WTC11 (cell line): ENCODE measurements around the gene PDC. TPM values are rescaled to one million over a fixed set of nuclear protein-coding genes. Genes with fewer than 3 reads are reported as not detected.
A peak's percentile ranks its signal among the peaks of the same experiment; 100 is the strongest.

ENCODE experiments used
- ATAC-seq: fragments of 200-7000 bp; cut with Tn5 transposase; 2 replicates; pipeline ENCODE4 v1.10.0; 2021; ENCODE audit warnings: mild to moderate bottlenecking, moderate library complexity
- CTCF ChIA-PET: fragments of 300-600 bp; sonication (Branson Sonifier 250); formaldehyde crosslinking; loops from one replicate; lab custom pipeline; 2021; ENCODE audit warnings: antibody characterized with exemption; lab: Charles Lee
- POLR2A ChIA-PET: fragments of 350-600 bp; sonication (Branson Sonifier 250); formaldehyde crosslinking; loops from one replicate; lab custom pipeline; 2021; ENCODE audit warnings: antibody characterized with exemption; lab: Charles Lee
- DNase-seq: peaks from one replicate; pipeline ENCODE4 v3.0.0; 2021; ENCODE audit warnings: low spot score
- H3K27ac Mint-ChIP-seq: 2 replicates; pipeline ENCODE4 v1.8.0; 2021; ENCODE audit warnings: mixed read lengths
- H3K27me3 Mint-ChIP-seq: 2 replicates; pipeline ENCODE4 v1.8.0; 2021; ENCODE audit warnings: low read depth, mild to moderate bottlenecking, moderate library complexity, mixed read lengths
- H3K36me3 Mint-ChIP-seq: 2 replicates; pipeline ENCODE4 v1.8.0; 2021; ENCODE audit warnings: mixed read lengths
- H3K4me1 Mint-ChIP-seq: 2 replicates; pipeline ENCODE4 v1.8.0; 2022; ENCODE audit warnings: mixed read lengths
- H3K4me3 Mint-ChIP-seq: 2 replicates; pipeline ENCODE4 v1.8.0; 2021; ENCODE audit warnings: mild to moderate bottlenecking, moderate library complexity, mixed read lengths
- H3K9me3 Mint-ChIP-seq: 2 replicates; pipeline ENCODE4 v1.8.0; 2021; ENCODE audit warnings: mixed read lengths
- AR ChIP-seq: fragments of 250-450 bp; sonication (Bioruptor Pico); IDR thresholded peaks from 2 replicates; pipeline ENCODE4 v1.9.0; 2021; ENCODE audit warnings: mild to moderate bottlenecking
- ATF2 ChIP-seq: sonication (generic); formaldehyde crosslinking; IDR thresholded peaks from 2 replicates; pipeline ENCODE4 v1.8.1; 2022; ENCODE audit warnings: low read depth, missing genetic modification reagents, borderline replicate concordance
- E2F4 ChIP-seq: sonication (generic); formaldehyde crosslinking; IDR thresholded peaks from 2 replicates; pipeline ENCODE4 v1.8.1; 2022; ENCODE audit warnings: low read depth, mild to moderate bottlenecking, moderate library complexity, missing genetic modification reagents, borderline replicate concordance
- GRHL2 ChIP-seq: fragments of 250-450 bp; sonication (Bioruptor Pico); IDR thresholded peaks from 2 replicates; pipeline ENCODE4 v1.8.0; 2022; ENCODE audit warnings: mild to moderate bottlenecking, moderate library complexity; ENCODE audit not compliant: insufficient replicate concordance, severe bottlenecking
- HMGA2 ChIP-seq: fragments of 250-450 bp; sonication (Bioruptor Pico); IDR thresholded peaks from 2 replicates; pipeline ENCODE4 v1.4.0; 2021; ENCODE audit warnings: mild to moderate bottlenecking, moderate library complexity
- MYBL2 ChIP-seq: sonication (generic); formaldehyde crosslinking; IDR thresholded peaks from 2 replicates; pipeline ENCODE4 v1.8.1; 2023; ENCODE audit warnings: mild to moderate bottlenecking, moderate library complexity, missing genetic modification reagents
- NFATC4 ChIP-seq: fragments of 250-450 bp; sonication (Bioruptor Pico); IDR thresholded peaks from 2 replicates; pipeline ENCODE4 v1.9.0; 2021; ENCODE audit warnings: mild to moderate bottlenecking
- NFYB ChIP-seq: sonication (generic); formaldehyde crosslinking; conservative IDR thresholded peaks from 2 replicates; pipeline ENCODE4 v1.8.0; 2022; ENCODE audit warnings: low read depth, missing genetic modification reagents
- SMAD3 ChIP-seq: sonication (generic); formaldehyde crosslinking; IDR thresholded peaks from 2 replicates; pipeline ENCODE4 v1.8.0; 2022; ENCODE audit warnings: missing genetic modification reagents, mild to moderate bottlenecking, borderline replicate concordance
- SP1 ChIP-seq: sonication (generic); formaldehyde crosslinking; conservative IDR thresholded peaks from 2 replicates; pipeline ENCODE4 v1.8.1; 2022; ENCODE audit warnings: missing genetic modification reagents
- TEAD1 ChIP-seq: sonication (generic); formaldehyde crosslinking; IDR thresholded peaks from 2 replicates; pipeline ENCODE4 v1.8.0; 2022; ENCODE audit warnings: mild to moderate bottlenecking, missing genetic modification reagents
- ZBTB21 ChIP-seq: sonication (generic); formaldehyde crosslinking; IDR thresholded peaks from 2 replicates; pipeline ENCODE4 v1.8.1; 2023; ENCODE audit warnings: mild to moderate bottlenecking, missing genetic modification reagents, borderline replicate concordance
- ZBTB43 ChIP-seq: sonication (generic); formaldehyde crosslinking; IDR thresholded peaks from 2 replicates; pipeline ENCODE4 v1.8.1; 2023; ENCODE audit warnings: mild to moderate bottlenecking, missing genetic modification reagents
- ZNF138 ChIP-seq: sonication (generic); formaldehyde crosslinking; conservative IDR thresholded peaks from 2 replicates; pipeline ENCODE4 v1.8.1; 2022; ENCODE audit warnings: mild to moderate bottlenecking, moderate library complexity, missing genetic modification reagents
- ZNF317 ChIP-seq: sonication (generic); formaldehyde crosslinking; IDR thresholded peaks from 2 replicates; pipeline ENCODE4 v1.8.1; 2023; ENCODE audit warnings: low read depth, mild to moderate bottlenecking, moderate library complexity, missing genetic modification reagents, borderline replicate concordance
- ZNF423 ChIP-seq: fragments of 250-450 bp; sonication (Bioruptor Pico); IDR thresholded peaks from 2 replicates; pipeline ENCODE4 v2.1.2; 2022; ENCODE audit warnings: mild to moderate bottlenecking, moderate library complexity
- total RNA-seq: library from RNA; stranded (reverse); gene quantifications from 3 replicates; pipeline ENCODE4 v1.2.3, GENCODE V29; 2021
- TF ChIP-seq, protein P1 (sequence below): fragments of 250-450 bp; sonication (Bioruptor Pico); IDR thresholded peaks from 2 replicates; pipeline ENCODE4 v1.9.0; 2021; ENCODE audit warnings: mild to moderate bottlenecking
- TF ChIP-seq, protein P2 (sequence below): sonication (generic); formaldehyde crosslinking; IDR thresholded peaks from 2 replicates; pipeline ENCODE4 v1.8.0; 2022; ENCODE audit warnings: mild to moderate bottlenecking, missing genetic modification reagents

The PDC gene
- total RNA-seq, 1 experiment from 2014 or later, result not detected

DNA sequence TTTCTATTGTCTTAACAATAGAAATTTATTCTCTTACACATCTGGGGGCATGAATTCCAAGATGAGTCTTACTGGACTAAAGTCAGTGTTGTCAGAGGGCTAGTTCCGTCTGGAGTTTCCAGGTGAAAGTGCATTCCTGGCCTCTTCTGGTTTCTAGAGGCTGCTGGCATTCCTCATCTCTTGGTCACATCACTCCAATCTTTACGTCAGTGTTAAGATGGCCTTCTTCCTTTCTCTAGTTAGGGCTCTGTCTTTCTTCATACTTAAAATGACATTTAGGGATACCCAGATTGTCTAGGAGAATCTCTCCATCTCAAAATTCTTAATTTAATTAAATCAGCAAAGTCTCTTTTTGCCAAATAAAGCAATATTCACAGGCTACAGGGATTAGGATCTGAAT, 13.3 kb upstream of the PDC start:
- CTCF ChIA-PET, result no interaction called here
- POLR2A ChIA-PET, result no interaction called here
- TF ChIP-seq ZNF423 (CRISPR knock-in tag), result no peak
- no peak for TF ChIP-seq NFATC4 (CRISPR knock-in tag)
- TF ChIP-seq GRHL2 (CRISPR knock-in tag), result no peak
- no peak for TF ChIP-seq NFYB
- no peak for TF ChIP-seq HMGA2
- no peak for TF ChIP-seq SMAD3
- no peak for TF ChIP-seq ZNF317 (CRISPR knock-in tag)
- TF ChIP-seq, protein P1, sequence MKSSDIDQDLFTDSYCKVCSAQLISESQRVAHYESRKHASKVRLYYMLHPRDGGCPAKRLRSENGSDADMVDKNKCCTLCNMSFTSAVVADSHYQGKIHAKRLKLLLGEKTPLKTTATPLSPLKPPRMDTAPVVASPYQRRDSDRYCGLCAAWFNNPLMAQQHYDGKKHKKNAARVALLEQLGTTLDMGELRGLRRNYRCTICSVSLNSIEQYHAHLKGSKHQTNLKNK (CRISPR knock-in tag), result no peak
- TF ChIP-seq TEAD1, result no peak
- no peak for TF ChIP-seq ATF2 (CRISPR knock-in tag)
- TF ChIP-seq SP1 (CRISPR knock-in tag), result no peak
- no peak for TF ChIP-seq MYBL2 (CRISPR knock-in tag)
- TF ChIP-seq ZNF138 (CRISPR knock-in tag), result no peak
- no peaks in the 10 kb centered on the region for H3K27me3 Mint-ChIP-seq
- no peak overlapping the region for H3K27ac Mint-ChIP-seq
- no peak overlapping the region for H3K4me3 Mint-ChIP-seq
- no peaks in the 10 kb centered on the region for H3K4me1 Mint-ChIP-seq
- DNase-seq (no peak), ATAC-seq (no peak)
- no peaks in the 10 kb centered on the region for H3K36me3 Mint-ChIP-seq
- no peaks in the 10 kb centered on the region for H3K9me3 Mint-ChIP-seq

DNA sequence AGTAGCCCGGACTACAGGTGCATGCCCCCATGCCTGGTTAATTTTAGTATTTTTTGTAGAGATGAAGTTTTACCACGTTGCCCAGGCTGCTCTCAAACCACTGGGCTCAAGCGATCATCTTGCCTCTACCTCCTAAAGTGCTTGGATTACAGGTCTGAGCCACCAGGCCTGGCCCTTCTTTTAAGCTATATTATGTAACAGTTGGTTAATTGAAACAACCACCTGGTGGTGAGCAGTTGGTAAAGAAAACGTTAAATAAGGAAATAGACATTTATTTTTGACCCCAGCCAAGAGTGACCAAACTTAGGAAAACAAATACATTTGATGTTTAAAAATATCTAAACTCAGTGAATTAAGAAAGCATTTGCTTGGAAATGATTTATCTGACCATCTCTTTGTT, 12.1 kb upstream of the PDC start:
- H3K36me3 Mint-ChIP-seq, result no peaks in the 10 kb centered on the region
- no peak overlapping the region for H3K27ac Mint-ChIP-seq
- ATAC-seq, result peak; percentile 38
- DNase-seq, result no peak
- H3K27me3 Mint-ChIP-seq, result no peaks in the 10 kb centered on the region
- CTCF ChIA-PET, result interaction anchor here (1.0 kb wide), 2 partner anchors 10 to 357 kb away, joined by 3 to 7 read pairs; no protein-coding TSS in a partner anchor
- POLR2A ChIA-PET, result no interaction called here
- TF ChIP-seq E2F4 (CRISPR knock-in tag), result no peak
- TF ChIP-seq ZBTB21 (CRISPR knock-in tag), result no peak
- TF ChIP-seq, protein P2, sequence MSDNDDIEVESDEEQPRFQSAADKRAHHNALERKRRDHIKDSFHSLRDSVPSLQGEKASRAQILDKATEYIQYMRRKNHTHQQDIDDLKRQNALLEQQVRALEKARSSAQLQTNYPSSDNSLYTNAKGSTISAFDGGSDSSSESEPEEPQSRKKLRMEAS (CRISPR knock-in tag), result no peak
- TF ChIP-seq ZBTB43 (CRISPR knock-in tag), result no peak
- no peak for TF ChIP-seq AR
- H3K4me3 Mint-ChIP-seq, result no peak overlapping the region
- H3K4me1 Mint-ChIP-seq, result no peaks in the 10 kb centered on the region
- H3K9me3 Mint-ChIP-seq, result no peaks in the 10 kb centered on the region
